Pulmonary artery endothelial cell (primary cell): ENCODE data around the gene MBTPS1. TPM values are rescaled to one million over a fixed set of nuclear protein-coding genes. Genes with fewer than 3 reads are reported as not detected.

Experiments used
- DNase-seq: peaks from one replicate; pipeline ENCODE4 v3.0.0-alpha.2; 2011; ENCODE audit warnings: low read depth, low spot score
- total RNA-seq: library from RNA; depleted of rRNA; stranded (reverse); fragments of >200 nt; gene quantifications from 2 replicates; pipeline ENCODE4 v1.2.3, GENCODE V29; 2014

MBTPS1 gene
- total RNA-seq, 1 donor from 2014 or later = 127 TPM

- no peak for DNase-seq
Measured at GRCh38 chr16:84098939-84099338, 17.8 kb downstream of the MBTPS1 start.

GRCh38 chr16:84096447-84097005, 20.2 kb downstream of the MBTPS1 start:
- DNase-seq = no peak

- DNase-seq = no peak
Measured at GRCh38 chr16:84095466-84095865, 21.3 kb downstream of the MBTPS1 start.

GRCh38 chr16:84093879-84094270, 22.9 kb downstream of the MBTPS1 start:
- DNase-seq = no peak

GRCh38 chr16:84093120-84093878, 23.4 kb downstream of the MBTPS1 start:
- DNase-seq = no peak

- DNase-seq = no peak
Measured at GRCh38 chr16:84091460-84091859, 25.3 kb downstream of the MBTPS1 start.

- no peak for DNase-seq
Measured at GRCh38 chr16:84090211-84090610, 26.5 kb downstream of the MBTPS1 start.

- DNase-seq = no peak
Measured at GRCh38 chr16:84088695-84089395, 27.9 kb downstream of the MBTPS1 start.

GRCh38 chr16:84087466-84088151, 29.1 kb downstream of the MBTPS1 start:
- no peak for DNase-seq

GRCh38 chr16:84087001-84087400, 29.7 kb downstream of the MBTPS1 start:
- DNase-seq = no peak

GRCh38 chr16:84086341-84086740, 30.4 kb downstream of the MBTPS1 start:
- DNase-seq = no peak

- no peak for DNase-seq
Measured at GRCh38 chr16:84085773-84086172, 31.0 kb downstream of the MBTPS1 start.

GRCh38 chr16:84085271-84085667, 31.5 kb downstream of the MBTPS1 start:
- no peak for DNase-seq

- no peak for DNase-seq
Measured at GRCh38 chr16:84084570-84085270, 32.0 kb downstream of the MBTPS1 start.

GRCh38 chr16:84082835-84083569, 33.7 kb downstream of the MBTPS1 start:
- no peak for DNase-seq

- DNase-seq = no peak
Measured at GRCh38 chr16:84082110-84082509, 34.6 kb downstream of the MBTPS1 start.

- no peak for DNase-seq
Measured at GRCh38 chr16:84081446-84081989, 35.2 kb downstream of the MBTPS1 start.

GRCh38 chr16:84080813-84081212, 35.9 kb downstream of the MBTPS1 start:
- no peak for DNase-seq

- DNase-seq = no peak
Measured at GRCh38 chr16:84080378-84080777, 36.4 kb downstream of the MBTPS1 start.

- no peak for DNase-seq
Measured at GRCh38 chr16:84079664-84080063, 37.1 kb downstream of the MBTPS1 start.
